ENCODE results near the gene MPDZ. TPM values are rescaled to one million over a fixed set of nuclear protein-coding genes. Genes with fewer than 3 reads are reported as not detected.

MPDZ gene
- total RNA-seq, 1 experiment from 2014 or later = 46.7 TPM

DNA sequence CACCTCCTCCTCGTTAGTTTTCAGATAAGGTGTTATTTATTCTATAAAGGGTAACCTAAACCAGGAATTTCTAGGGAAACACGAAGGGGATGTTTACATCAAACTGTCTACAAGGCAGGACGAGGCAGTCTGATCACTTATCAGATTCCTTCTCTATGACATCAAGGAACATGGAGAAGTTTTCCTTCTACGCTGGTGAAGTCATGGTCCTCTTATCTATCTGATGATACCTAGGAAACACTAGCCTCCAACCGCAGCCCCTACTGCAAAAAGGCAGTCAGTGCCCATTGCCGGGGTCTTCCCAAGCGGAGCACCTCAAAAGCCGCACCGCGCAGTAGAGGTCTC lies 1.5 kb downstream of the MPDZ start:
- Histone ChIP-seq H2AK5ac (ENCODE audit: insufficient read length, low read length) (no peak overlapping the region), H3K4me1 (ENCODE audit: insufficient read depth, low read length) (no peaks in the 10 kb centered on the region; the same call in 1 of the 2 replicates), H3K23ac (ENCODE audit: insufficient read length, low read depth, low read length) (no peak overlapping the region), H3K18ac (ENCODE audit: insufficient read length, low read depth, low read length) (peak overlapping the region; percentile 29), H3K27me3 (ENCODE audit: insufficient read depth, low read length) (no peaks in the 10 kb centered on the region), H4K20me1 (ENCODE audit: control insufficient read depth, insufficient read depth, insufficient read length) (no peaks in the 10 kb centered on the region), H2BK12ac (ENCODE audit: insufficient read length, low read depth, low read length) (no peak overlapping the region), H3K9ac (ENCODE audit: extremely low read depth, insufficient read length, low read length) (peak overlapping the region; percentile 80), H3K23me2 (ENCODE audit: insufficient read length, low read depth, low read length, poor library complexity, severe bottlenecking) (peaks cover 6% of the 10 kb centered on the region), H3T11ph (ENCODE audit: low read length) (no peak overlapping the region), H2AFZ (ENCODE audit: low read length) (no peak overlapping the region), H3K4me2 (ENCODE audit: insufficient read depth, insufficient read length, low read length) (peak overlapping the region; percentile 83), H2BK120ac (ENCODE audit: low read depth, low read length, poor library complexity, severe bottlenecking) (no peak overlapping the region), H4K8ac (replicated peaks; ENCODE audit: insufficient read length, low read depth, low read length) (no peak overlapping the region), H2BK20ac (ENCODE audit: low read depth, low read length, poor library complexity, severe bottlenecking) (no peak overlapping the region), H4K91ac (ENCODE audit: insufficient read length, low read depth, low read length) (no peak overlapping the region), H3K79me2 (ENCODE audit: insufficient read depth, low read length) (peaks cover 9% of the 10 kb centered on the region; the same call in 1 of the 2 replicates), H3K4ac (ENCODE audit: low read depth, low read length) (no peak overlapping the region), H4K5ac (ENCODE audit: insufficient read length, low read depth, low read length) (no peak overlapping the region), H3K56ac (ENCODE audit: insufficient read length, low read depth, low read length) (no peak overlapping the region), H2BK15ac (ENCODE audit: low read depth, low read length) (no peak overlapping the region), H3K14ac (ENCODE audit: insufficient read depth, low read length) (peak overlapping the region; percentile 93; the same call in 1 of the 2 replicates), H3K79me1 (ENCODE audit: insufficient read depth, low read depth, low read length, poor library complexity, severe bottlenecking) (no peaks in the 10 kb centered on the region), H3K9me3 (ENCODE audit: control insufficient read depth, low read depth, low read length) (no peaks in the 10 kb centered on the region), H3K27ac (ENCODE audit: insufficient read length, low read depth, low read length) (no peak overlapping the region), H2BK5ac (ENCODE audit: insufficient read length, low read length) (no peak overlapping the region)
- Mint-ChIP-seq H3K36me3 (ENCODE audit: insufficient read depth in 1 of 3, low read depth in 3 of 3) (no peaks in the 10 kb centered on the region), H3K9me3 (no peaks in the 10 kb centered on the region), H3K4me1 (peaks cover 26 to 31% of the 10 kb centered on the region in 2 experiments), H3K4me3 (peak overlapping the region; percentile 82 to 94), H3K27me3 (ENCODE audit: low read depth) (no peaks in the 10 kb centered on the region), H3K27ac (no peak overlapping the region; a peak in 1 of 7 replicates)
- no peak for DNase-seq
- no CpG with 5 or more reads among the region's 10 CpGs for WGBS (ENCODE audit: extremely low coverage, insufficient read length, low lambda C conversion rate)
- TF ChIP-seq, protein P1, sequence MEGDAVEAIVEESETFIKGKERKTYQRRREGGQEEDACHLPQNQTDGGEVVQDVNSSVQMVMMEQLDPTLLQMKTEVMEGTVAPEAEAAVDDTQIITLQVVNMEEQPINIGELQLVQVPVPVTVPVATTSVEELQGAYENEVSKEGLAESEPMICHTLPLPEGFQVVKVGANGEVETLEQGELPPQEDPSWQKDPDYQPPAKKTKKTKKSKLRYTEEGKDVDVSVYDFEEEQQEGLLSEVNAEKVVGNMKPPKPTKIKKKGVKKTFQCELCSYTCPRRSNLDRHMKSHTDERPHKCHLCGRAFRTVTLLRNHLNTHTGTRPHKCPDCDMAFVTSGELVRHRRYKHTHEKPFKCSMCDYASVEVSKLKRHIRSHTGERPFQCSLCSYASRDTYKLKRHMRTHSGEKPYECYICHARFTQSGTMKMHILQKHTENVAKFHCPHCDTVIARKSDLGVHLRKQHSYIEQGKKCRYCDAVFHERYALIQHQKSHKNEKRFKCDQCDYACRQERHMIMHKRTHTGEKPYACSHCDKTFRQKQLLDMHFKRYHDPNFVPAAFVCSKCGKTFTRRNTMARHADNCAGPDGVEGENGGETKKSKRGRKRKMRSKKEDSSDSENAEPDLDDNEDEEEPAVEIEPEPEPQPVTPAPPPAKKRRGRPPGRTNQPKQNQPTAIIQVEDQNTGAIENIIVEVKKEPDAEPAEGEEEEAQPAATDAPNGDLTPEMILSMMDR (conservative IDR thresholded peaks at IDR 0.05) = no peak
